Measurements from ENCODE around the gene PARVB. TPM values are rescaled to one million over a fixed set of nuclear protein-coding genes. Genes with fewer than 3 reads are reported as not detected.

The PARVB gene
- total and polyA plus RNA-seq, 2 donors (not counting 3 experiments of a cell fraction or from before 2014, with no cell fraction given), result 155 to 162 TPM

DNA sequence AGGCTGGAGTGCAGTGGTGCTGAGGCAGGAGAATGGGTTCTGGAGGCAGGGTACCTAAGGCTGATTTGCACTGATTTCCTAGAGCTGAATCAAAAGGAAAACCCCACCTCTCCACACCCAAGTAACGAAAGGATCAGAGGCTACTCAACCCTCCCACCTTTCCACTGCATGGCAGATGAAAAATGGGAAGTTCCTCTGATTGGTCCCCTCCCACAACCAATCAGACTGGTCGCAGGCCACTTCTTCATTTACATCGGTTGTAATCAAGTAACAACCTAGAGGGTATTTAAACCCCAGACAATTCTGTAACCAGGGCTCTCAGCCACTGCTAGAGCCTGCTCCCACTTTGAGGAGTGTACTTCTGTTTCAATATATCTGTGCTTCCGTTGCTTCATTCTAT is 18.6 kb upstream of the PARVB start:
- Histone ChIP-seq H3K4me1 (ENCODE audit: control insufficient read depth, extremely low read depth, insufficient read depth, low read length) (peaks cover 14% of the 10 kb centered on the region), H4K20me1 (replicated peaks; ENCODE audit: control insufficient read depth, extremely low read depth, insufficient read depth, low read length) (no peaks in the 10 kb centered on the region), H3K36me3 (ENCODE audit: control insufficient read depth in 2 of 2, extremely low read depth in 1 of 2, insufficient read depth in 2 of 2, low read length in 2 of 2) (no peaks in the 10 kb centered on the region), H3K27me3 (ENCODE audit: control insufficient read depth in 2 of 2, insufficient read depth in 2 of 2, low read length in 2 of 2) (no peaks in the 10 kb centered on the region), H3K79me2 (ENCODE audit: control insufficient read depth, insufficient read depth, low read length) (no peaks in the 10 kb centered on the region), H2AFZ (ENCODE audit: low read depth, low read length) (no peak overlapping the region), H3K9ac (replicated peaks; ENCODE audit: extremely low read depth, insufficient read depth, low read length) (no peak overlapping the region), H3K9me1 (replicated peaks; ENCODE audit: control insufficient read depth, extremely low read depth, insufficient read depth, low read length) (no peaks in the 10 kb centered on the region), H3K4me2 (ENCODE audit: insufficient read depth, low read length) (no peak overlapping the region), H3K9me3 (replicated peaks; ENCODE audit: control insufficient read depth, insufficient read depth, low read length) (no peaks in the 10 kb centered on the region), H3K4me3 (replicated peaks in 1 of 3; ENCODE audit: insufficient read depth in 1 of 3, low read depth in 1 of 3, low read length in 3 of 3) (no peak overlapping the region), H3K27ac (ENCODE audit: insufficient read depth, low read depth, low read length) (no peak overlapping the region)
- BruUV-seq (replicated peaks), result no TSS peak
- intact Hi-C loops (cut with micrococcal nuclease), result no loop called here
- dilution Hi-C loops (cut with MboI; ENCODE audit: extremely low pct_ligation_motif_present, low sequenced_read_pairs), result no loop called here
- POLR2A ChIA-PET, result no interaction called here
- FAIRE-seq (peak; percentile 21), DNase-seq (ENCODE audit: low read depth, low spot score) (no peak)
- CTCF ChIA-PET, result interaction anchor here (2.0 to 5.3 kb wide), 4 partner anchors 22 to 82 kb away, joined by 7 to 111 read pairs (median 30); no protein-coding TSS in a partner anchor
- TF ChIP-seq, protein P1, sequence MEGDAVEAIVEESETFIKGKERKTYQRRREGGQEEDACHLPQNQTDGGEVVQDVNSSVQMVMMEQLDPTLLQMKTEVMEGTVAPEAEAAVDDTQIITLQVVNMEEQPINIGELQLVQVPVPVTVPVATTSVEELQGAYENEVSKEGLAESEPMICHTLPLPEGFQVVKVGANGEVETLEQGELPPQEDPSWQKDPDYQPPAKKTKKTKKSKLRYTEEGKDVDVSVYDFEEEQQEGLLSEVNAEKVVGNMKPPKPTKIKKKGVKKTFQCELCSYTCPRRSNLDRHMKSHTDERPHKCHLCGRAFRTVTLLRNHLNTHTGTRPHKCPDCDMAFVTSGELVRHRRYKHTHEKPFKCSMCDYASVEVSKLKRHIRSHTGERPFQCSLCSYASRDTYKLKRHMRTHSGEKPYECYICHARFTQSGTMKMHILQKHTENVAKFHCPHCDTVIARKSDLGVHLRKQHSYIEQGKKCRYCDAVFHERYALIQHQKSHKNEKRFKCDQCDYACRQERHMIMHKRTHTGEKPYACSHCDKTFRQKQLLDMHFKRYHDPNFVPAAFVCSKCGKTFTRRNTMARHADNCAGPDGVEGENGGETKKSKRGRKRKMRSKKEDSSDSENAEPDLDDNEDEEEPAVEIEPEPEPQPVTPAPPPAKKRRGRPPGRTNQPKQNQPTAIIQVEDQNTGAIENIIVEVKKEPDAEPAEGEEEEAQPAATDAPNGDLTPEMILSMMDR (IDR thresholded peaks at IDR 0.05; ENCODE audit: extremely low read depth in 1 of 2, insufficient read depth in 1 of 2, low read depth in 1 of 2, low read length in 2 of 2), result no peak
- TF ChIP-seq EZH2 (IDR thresholded peaks at IDR 0.05; ENCODE audit: borderline replicate concordance, low read depth, low read length, severe bottlenecking), result no peak
- TF ChIP-seq GATA2 (IDR thresholded peaks at IDR 0.05; ENCODE audit: insufficient read depth, insufficient read length, low read depth, low read length), result no peak
- no peak for TF ChIP-seq POLR2AphosphoS5 (IDR thresholded peaks at IDR 0.05; ENCODE audit: insufficient read depth, low read depth, low read length)
- TF ChIP-seq, protein P2, sequence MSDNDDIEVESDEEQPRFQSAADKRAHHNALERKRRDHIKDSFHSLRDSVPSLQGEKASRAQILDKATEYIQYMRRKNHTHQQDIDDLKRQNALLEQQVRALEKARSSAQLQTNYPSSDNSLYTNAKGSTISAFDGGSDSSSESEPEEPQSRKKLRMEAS (IDR thresholded peaks at IDR 0.05; ENCODE audit: insufficient read depth, insufficient read length), result no peak
- no peak for TF ChIP-seq JUN (IDR thresholded peaks at IDR 0.05; ENCODE audit: borderline replicate concordance, insufficient read depth, insufficient read length, low read depth)
- TF ChIP-seq MYC (IDR thresholded peaks at IDR 0.05; ENCODE audit: low read depth, low read length), result no peak
- no peak for TF ChIP-seq POLR2A (IDR thresholded peaks at IDR 0.05; ENCODE audit: low read depth, low read length)
- TF ChIP-seq FOS (IDR thresholded peaks at IDR 0.05; ENCODE audit: borderline replicate concordance, insufficient read depth, low read length), result no peak

Data from endothelial cell of umbilical vein (primary cell).